Hematopoietic multipotent progenitor cell treated with erythropoietin and hydrocortisone succinate and interleukin-3 and kit ligand, for 15 days (in vitro differentiated cells): Measurements from ENCODE around the gene APLP2.
"Not testable (repeated sequence)": the region's sequence is repeated elsewhere in the genome, so short reads cannot be mapped to it uniquely, and the experiment has no call there.

Experiments used
- DNase-seq: peaks from one replicate; pipeline ENCODE4 v3.0.0-alpha.2; 2015; ENCODE audit warnings: low spot score

Gene APLP2

DNA sequence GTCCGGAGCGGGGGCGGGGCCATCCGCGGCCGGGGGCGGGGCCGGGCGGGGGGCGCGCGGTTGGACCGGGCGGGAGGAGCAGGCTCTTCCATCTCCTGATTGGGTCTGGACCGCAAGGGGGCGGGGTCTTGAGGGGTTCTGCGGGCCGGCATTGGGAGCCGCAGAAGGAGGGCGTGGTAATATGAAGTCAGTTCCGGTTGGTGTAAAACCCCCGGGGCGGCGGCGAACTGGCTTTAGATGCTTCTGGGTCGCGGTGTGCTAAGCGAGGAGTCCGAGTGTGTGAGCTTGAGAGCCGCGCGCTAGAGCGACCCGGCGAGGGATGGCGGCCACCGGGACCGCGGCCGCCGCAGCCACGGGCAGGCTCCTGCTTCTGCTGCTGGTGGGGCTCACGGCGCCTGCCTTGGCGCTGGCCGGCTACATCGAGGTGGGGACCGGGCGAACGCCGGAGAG lies at the start of gene APLP2:
TSS of gene APLP2 (plus strand) at position 236 of the 450 bp plus-strand sequence. CDS start at position 320, 84 bp downstream.
- peak; percentile 98 for DNase-seq

DNA sequence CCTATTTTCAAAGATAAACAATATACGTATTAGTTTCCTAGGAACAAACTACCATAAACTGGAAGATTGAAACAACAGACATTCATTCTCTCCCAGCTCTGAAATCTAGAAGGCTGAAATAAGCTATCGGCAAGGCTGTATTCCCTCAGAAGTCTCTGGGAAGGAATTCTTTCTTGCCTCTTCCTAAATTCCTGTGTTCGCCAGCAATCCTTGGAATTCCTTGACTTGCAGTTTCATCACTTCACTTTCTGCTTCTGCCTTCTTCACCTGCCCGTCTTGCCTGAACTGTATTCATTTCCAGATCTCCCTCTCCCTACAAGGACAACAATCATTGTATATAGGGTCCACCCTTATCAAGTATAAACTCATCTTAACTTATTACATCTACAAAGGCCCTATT lies 49.4 kb upstream of the APLP2 start:
- DNase-seq = no peak

DNA sequence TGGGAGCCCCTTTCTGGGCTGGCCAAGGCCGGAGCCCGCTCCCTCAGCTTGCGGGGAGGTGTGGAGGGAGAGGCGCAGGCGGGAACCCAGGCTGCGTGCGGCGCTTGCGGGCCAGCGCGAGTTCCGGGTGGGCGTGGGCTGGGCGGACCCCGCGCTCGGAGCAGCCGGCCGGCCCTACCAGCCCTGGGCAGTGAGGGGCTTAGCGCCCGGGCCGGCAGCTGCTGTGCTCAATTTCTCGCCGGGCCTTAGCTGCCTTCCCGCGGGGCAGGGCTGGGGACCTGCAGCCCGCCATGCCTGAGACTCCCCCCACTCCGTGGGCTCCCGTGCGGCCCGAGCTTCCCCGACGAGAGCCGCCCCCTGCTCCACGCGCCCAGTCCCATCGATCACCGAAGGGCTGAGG lies 48.1 kb upstream of the APLP2 start:
- DNase-seq = not testable (repeated sequence)

DNA sequence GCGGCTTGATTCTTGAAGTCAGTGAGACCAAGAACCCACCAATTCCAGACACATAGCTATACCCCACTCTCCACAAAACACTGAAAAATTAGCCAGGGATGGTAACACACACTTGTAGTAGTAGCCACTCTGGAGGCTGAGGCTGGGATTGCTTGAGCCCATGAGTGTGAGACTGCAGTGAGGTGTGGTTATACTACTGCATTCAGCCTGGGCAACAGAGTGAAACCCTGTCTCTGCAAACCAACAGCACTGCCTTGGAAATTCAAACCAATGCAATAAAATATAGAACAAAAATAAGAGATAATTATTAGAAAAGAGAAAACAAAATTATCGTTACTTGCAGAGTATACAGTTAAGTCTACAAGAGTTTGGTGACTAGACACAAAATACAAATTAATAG lies 46.9 kb upstream of the APLP2 start:
- no peak for DNase-seq

DNA sequence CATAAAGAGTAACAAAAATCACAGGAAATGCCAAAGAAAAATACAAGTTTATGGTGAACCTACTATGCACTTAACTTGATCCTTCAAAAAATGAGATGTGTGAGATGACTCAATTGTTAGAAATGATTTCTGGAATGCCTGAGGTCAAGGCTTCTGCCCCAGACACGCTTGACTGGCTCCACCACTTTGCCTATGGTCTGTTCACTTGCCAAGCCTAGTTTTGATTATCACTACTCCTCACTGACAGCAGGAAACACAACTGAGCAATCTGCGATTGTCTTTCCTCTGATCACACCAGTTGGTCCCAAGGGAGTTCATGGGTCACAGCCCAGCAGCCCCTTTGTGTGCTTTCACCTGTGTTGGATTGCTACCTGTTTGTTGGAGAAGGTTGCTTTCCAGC lies 46.5 kb upstream of the APLP2 start:
- no peak for DNase-seq

DNA sequence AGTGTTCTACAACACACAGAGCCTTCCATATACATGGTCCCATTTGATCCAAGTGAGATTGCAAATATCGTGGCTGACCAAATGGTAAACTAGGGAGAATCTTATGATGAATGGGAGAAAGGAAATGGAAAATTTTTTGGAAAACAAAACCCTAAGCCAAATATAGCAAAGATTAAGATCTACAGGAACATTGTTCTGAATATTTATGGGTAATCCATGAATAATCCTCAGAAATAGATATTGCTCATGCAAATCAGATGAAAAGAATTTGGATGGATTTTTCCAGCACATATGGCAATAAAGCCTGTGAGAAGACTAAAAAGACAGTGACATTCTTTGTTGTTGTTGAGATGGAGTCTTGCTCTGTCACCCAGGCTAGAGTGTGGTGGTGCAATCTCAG lies 45.3 kb upstream of the APLP2 start:
- DNase-seq = no peak

DNA sequence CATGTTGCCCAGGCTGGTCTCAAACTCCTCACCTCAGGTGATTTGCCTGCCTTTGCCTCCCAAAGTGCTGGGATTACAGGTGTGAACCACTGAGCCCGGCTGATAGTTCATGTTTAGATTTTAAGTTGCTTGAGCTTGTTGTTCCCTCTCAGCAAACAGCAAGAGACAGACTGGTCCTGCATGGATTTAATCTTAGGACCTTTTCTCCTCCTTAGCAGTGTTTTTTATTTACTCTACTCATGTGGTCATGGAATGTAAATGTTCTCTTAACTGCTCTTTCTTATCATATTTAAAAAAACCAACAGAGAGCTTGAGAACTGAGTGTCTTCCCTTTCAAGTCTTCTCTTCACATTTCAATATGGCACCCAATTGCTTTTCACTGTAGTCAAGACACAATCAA lies 44.3 kb upstream of the APLP2 start:
- DNase-seq = no peak

DNA sequence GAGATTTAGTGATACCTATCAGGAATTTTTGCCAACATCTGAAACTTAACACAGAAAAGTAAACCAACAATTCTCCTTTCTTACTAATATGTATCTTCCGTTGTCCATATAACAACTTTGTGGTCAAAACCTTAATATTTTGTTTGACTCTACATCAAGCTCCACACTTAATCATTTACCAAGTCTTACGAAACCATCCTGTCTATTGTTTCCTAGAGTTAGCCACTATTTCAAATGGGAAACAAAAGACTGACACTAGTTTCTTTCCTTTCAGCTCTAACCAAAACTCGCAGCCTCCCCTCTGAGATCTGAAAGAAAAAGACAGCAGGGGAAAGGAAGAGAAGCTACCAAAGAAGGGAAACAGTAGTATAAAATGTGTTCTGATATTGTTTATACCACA lies 40.6 kb upstream of the APLP2 start:
- DNase-seq = no peak

DNA sequence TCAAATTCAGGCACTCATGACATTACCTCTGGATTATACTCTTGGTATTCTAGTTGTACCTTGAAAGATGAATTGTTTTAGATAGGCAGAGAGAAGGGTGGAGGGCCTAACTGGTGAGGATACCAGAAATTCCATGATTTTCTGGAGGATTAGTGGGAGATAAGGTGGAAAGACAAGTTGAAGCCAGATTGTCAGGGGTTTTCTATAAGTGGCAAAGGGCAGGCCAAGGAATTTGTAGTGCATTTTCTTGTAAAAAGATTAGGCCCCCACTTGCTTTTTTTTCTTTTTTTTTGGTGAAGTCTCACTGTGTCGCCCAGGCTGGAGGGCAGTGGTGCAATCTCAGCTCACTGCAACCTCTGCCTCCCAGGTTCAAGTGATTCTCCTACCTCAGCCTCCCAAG lies 38.6 kb upstream of the APLP2 start:
- DNase-seq = no peak

DNA sequence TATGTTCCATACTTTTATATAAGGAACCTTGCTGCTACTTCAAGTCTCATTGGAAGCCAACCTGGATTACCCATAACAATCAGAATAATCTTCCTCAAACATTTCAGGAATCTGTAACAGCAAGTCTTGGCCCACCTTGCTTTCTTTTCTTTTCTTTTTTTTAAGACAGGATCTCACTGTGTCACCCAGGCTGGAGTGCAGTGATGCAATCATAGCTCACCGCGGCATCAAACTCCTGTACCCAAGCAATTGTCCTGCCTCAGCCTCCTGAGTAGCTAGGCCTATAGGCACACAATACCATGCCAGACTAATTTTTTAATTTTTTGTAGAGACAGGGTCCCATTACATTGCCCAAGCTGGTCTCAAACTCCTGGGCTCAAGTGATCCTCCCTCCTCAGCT lies 37.7 kb upstream of the APLP2 start:
- no peak for DNase-seq

DNA sequence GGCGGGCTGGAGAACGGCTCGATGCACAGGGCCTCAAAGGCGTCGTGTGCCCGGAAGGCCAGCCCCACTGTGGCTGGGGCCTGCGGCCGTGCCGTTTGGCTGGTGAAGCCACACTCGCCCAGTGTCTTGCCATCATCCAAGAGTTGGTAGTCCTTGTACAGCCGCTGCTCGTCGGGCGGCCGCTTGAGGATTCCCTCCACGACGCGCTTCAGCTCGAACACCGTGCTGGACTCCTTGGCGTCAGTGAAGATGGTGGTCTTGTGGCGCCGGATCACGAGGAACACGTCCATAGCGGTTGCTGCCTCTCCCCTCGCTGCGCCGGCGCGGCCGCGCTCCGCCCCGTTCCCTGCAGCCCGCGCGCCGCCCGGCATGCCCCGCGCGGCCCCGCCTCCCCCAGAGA lies 36.8 kb upstream of the APLP2 start:
- no peak for DNase-seq

DNA sequence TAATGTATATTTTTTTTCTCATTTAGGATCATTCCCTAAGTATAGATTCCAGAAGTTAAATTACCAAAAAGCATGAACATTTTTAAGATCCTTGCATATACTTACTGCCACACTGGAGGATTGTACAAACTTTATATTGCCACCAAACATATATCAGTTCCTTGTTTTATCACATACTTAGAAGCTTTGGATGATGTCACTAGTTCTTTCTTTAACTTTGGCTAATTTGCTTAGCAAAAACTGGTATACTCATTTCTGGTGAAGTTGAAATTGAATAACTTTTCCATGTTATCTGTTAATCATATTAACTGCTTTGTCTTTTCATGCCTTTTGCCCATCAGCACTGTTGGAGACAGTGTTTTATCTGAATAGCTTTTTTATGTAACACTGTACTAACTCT lies 35.5 kb upstream of the APLP2 start:
- DNase-seq = no peak

DNA sequence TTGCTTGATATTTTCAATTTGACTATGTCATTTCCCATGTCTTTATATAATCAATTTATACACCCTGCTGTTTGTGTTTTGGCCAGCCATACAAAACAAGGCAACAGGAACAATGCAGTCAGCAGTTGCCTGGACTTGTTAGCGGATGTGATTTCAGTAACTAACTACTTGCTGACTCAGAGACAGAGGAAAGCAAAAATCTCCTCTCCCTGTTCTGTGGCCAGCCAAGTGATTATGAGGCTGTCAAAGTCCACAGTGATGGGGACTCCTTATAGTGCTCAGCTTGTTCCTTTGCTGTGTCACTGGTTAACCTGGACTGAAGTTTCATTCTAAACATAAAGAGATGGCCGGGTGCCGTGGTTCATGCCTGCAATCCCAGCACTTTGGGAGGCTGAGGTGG lies 32.6 kb upstream of the APLP2 start:
- no peak for DNase-seq

DNA sequence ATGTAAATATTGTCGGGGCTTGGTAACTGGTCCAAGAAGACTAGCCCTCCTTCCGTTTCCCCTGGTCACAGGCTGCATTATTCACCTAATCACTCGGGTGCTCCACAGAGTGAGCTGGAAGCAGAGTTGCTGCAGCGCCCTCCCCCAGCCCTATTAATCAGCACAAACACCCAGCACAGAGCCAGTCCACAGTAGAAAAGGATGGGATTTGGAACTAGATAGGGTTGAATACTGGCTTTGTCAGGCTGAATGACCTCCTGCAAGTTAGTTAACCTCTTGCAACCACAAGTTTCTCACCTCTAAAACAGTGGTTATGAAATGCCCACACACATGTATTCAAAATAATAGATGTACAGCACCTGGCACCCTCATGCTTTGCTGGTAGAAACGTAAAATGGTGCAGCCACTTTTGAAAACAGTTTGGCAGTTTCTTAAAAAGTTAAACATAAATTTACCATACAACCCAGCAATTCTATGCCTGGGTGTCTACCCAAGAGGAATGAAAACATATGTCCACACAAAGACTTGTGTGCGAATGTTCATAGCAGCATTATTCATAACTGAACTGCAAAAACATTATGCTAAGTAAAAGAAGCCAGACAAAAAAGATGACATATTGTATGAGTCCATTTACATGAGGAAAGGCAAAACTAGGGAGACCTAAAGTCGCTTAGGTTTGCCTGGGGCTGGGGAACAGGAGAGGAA lies 31.7 kb upstream of the APLP2 start:
- no peak for DNase-seq

DNA sequence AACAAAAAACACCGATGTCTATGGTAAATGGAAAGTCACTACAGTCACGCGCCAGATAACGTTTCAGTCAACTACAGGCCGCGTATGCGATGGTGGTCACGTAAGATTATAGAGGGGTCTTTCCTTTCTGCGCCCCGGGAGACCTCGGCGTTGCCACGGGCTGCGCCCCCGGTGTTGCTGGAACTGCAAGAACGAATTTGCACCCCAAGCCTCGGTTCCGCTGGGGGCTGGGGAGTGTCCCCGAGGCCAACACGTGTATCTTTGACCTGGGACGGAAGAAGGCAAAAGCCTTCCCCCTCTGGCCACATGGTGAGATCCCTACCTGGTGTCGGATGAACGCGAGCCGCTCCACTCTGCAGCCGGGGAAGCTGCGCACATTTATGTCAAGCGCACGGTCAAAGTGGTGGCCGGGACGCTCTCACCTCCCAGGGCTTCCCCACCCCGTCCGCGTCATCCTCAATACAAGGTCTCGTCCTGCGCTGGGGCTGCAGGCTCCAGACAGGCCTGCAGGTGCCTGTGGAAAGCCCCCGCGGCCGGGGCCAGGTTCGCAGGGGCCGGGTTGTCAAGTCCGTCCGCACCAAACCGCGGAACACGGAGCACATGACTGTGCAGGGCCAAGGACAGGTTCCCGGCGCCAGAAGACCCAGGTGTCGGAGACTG lies 29.3 kb upstream of the APLP2 start:
- DNase-seq = no peak

DNA sequence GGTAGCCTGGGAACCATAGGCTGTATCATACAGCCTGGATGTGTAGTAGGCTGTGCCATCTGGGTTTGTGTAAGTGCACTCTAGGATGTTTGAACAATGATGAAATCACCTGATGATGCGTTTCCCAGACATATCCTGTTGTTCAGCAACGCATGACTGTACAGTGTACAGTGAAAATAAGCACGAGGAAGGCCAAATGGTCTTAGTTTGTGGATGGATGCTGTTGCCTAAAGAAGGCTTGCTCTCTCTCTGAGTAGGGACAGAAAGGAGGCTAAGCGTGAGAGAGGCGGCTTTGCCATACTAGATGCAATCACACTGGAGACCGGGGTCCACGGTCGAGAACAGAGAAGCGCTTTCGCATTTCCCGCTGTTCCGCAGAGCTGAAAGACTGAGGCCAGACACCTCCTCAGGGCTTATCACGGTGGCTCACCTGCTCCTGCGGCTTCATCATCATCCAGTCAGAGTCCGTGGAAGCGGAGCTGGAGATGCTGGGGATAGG lies 27.6 kb upstream of the APLP2 start:
- DNase-seq = no peak

DNA sequence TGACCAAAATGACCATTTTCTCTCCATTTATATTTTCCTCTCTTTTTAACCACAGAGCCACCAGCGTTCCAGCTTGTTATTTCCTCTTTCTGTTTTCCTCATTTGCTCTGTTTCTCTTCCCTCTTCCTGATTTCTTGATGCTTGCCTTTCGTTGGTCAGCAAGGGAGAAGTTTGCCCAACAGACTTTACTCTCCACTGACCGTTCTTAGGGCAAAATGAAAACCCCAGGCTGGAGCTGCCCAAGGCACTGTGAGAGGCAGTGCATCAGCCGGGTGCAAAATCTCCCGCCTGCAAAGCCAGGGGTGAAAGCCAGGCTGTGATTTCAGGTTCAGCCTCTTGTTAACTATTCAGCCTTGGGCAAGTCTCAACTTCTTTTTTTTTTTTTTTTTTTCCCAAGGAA lies 26.1 kb upstream of the APLP2 start:
- DNase-seq = no peak

DNA sequence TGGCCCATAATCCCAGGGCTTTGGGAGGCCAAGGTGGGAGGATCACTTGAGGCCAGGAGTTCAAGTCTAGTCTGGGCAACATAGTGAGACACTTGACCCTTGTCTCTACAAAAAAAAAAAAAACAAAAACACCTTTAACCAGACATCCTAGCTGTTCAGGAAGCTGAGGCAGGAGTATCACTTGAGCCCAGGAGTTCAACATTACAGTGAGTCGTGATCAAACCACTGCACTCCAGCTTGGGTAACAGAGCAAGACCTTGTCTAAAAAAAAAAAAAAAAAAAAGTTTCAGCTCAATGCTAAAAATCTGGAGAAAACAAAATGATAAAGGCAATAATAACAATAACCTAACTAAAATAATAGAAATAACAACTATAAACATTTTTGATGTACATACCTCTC lies 22.6 kb upstream of the APLP2 start:
- DNase-seq = no peak

DNA sequence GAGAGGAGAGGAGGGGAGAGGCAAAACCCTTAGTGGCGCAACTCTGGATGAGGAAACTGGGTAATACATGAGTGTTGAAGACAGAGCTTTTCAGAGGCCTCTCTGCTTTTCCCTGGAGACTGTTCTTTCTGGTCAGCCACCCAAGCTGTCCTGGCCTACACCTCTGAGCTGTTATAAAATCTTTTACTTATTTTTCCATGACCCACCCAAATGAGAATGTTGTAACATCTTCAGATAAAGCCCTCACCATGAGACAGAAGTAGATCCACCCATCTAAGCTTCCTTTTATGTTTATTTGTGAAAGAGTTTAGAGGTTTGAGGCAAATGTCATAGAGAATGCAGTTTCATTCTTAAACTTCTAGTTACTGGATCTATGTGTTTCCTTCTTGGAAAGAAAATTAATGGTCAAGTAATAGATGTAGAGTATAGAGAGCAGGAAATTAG lies 20.3 kb upstream of the APLP2 start:
- DNase-seq = no peak

DNA sequence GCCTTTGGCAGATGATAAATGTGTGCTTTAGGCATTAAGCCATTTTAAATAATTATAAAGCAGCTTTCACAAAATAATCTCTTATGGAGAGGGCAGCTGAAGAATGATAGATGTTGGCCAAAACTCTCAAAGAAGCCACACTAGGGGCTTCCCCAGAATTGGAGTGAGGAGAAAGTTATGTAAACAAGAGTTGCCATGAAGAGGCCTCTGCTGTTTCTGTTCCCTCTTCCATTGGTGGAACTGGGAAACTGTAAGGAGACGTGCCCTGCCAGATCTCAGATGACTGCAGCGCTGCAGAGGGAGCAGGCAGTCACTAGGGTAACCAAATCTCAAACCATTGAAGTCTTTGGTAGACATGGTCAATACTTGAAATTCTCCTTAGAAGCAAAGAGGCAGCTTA lies 19.4 kb upstream of the APLP2 start:
- no peak for DNase-seq

DNA sequence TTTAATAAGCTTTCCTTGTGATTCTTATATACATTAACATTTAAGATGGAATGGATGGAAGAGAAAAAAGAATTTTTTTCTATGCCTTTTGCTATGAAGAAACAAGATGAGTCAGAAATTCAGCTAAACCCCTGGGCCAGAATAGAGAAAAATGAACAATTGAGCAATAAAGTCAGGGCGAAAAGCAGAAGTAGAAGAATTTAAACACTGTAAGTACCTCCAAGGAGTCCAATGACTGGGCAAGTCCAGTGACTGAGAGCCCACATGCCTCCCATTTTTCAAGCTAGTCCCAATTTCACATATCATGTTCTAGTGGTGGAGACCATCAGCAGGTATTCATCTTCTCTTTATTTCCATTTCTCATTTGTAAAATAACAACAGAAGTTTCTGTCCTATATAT lies 18.6 kb upstream of the APLP2 start:
- DNase-seq = no peak

DNA sequence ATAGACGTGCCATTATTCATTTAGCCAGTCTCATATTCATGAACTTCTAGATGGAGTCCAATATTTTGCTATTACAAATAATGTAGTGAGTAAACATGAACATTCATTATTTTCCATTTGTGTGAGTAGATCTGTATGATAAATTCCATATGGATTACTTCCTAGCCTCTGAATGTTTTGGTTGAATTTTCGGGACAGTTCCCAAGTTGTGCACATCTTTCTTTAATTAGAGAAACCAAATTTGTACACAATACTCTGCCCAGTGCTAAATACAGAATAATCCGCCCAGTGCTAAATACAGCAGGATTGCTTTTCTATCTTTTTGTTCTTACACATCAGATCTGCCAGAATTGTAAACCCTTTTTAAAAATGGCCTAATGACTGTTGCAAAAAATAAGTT lies 17.1 kb upstream of the APLP2 start:
- no peak for DNase-seq

DNA sequence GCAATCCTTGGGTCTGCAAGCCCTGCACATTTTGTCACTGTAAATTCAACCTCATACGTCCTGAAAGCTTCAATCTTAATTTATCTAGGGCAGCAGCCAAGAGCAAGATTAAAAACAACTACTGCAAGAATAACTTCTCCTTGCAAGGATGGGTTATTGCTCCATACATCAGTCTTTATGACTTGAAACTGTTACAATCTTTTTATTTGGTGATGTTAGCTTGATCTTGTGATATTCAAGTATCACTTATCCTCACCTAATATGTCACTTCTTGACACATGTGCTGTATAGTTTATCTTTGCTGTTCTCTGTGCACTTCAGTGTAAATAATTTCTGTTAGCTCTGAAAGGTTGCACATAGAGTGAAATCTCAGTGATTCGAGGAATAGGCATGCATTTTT lies 14.7 kb upstream of the APLP2 start:
- no peak for DNase-seq

DNA sequence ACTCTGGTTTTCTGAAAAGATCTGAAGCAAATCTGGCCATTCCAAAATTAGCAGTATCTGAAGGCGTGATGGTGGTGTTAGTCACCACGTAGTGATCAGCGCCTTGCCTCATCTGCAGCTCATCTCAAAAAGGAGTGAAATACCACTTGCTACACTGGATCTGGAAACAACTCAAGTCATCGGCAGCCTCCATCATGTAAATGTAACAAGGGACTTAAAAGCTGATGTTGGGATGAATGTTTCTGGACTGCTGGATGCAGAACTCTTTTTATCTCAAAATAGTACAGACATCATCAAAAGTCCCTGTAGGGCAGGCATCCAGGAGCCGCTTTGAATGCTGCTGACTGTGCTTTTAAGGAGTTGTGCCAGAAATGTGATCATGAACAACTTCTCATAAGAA lies 14.1 kb upstream of the APLP2 start:
- no peak for DNase-seq
